SIG-M5 treated with dmso at 0.1 percent for 504 hours (cell line): ENCODE data around the gene LCN15.
"Not testable (repeated sequence)": the region's sequence is repeated elsewhere in the genome, so short reads cannot be mapped to it uniquely, and the experiment has no call there.

Experiments
- DNase-seq: peaks from one replicate; lab custom pipeline; 2025; ENCODE audit not compliant: unreplicated experiment; lab: John Stamatoyannopoulos, UW

Gene LCN15

GRCh38 chr9:136756134-136756438 is 8.2 kb downstream of the LCN15 start:
- DNase-seq = no peak

DNA sequence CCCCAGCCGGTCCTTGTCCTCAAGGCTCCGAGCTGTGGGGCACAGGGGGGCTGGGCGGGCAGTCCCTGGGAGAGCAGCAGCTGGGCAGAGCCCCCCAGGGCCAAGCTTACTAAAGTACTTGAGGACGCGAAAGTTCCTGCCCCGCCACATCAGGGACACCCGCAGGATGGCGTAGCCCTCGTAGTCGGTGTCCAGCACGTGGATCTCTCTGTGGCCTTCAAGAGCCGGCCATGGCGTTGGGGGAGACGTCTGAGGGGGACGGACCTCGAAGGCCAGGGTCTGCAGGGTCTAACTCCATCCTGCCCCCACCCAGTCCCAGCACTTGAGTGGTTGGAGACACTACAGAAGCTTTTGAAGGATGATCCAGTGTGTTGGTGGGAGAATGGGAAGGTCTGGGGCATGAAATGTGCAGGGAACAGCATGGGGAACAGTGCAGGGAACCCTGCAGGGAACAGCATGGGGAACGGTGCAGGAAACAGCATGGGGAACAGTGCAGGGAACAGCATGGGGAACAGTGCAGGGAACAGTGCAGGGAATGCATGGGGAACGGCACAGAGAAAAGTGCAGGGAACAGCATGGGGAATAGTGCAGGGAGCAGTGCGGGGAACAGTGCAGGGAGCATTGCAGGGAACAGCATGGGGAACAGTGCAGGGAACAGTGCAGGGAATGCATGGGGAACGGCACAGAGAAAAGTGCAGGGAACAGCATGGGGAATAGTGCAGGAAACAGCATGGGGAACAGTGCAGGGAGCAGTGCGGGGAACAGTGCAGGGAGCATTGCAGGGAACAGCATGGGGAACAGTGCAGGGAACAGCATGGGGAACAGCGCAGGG is 8.8 kb downstream of the LCN15 start:
- DNase-seq = not testable (repeated sequence)

DNA sequence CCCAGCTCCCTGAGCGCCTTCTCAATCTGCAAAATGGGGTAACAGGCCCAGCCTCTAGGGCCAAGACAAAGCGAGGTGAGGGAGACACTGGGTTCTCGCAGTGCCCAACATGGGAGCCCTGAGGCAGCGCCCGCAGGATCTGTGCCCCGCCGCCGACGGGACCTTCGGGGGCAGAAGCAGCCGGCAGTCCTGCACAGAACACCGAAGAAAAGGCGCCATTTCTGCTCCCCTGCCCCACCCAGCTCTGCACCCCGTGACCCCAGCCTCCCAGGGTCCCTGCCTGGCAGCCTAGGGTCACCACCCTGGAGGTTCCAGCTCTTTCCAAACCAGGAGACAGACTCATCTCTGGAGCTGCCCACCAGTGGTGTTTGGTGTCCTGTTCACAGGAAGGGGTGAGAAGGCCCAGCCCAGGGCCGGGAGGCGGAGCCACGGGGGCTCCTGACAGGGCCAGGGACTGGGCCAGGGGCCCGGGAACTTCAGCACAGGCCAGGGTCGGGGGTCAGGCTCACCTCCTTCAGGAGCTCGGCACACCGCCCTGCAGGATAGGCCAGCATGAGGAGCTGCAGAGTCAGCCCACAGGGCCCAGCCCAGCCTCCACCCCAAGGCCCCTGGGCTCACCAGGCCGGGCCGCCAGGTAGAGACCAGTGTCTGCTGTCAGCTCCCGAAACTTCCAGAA is 9.6 kb downstream of the LCN15 start:
- no peak for DNase-seq

GRCh38 chr9:136754059-136754572 is 10.2 kb downstream of the LCN15 start:
- DNase-seq = no peak

- no peak for DNase-seq
Observed at GRCh38 chr9:136753371-136754058, 10.8 kb downstream of the LCN15 start.

- DNase-seq = no peak
Observed at GRCh38 chr9:136751814-136752213, 12.5 kb downstream of the LCN15 start.

- no peak for DNase-seq
Observed at GRCh38 chr9:136751244-136751643, 13.1 kb downstream of the LCN15 start.

- DNase-seq = no peak
Observed at GRCh38 chr9:136750526-136750925, 13.8 kb downstream of the LCN15 start.

DNA sequence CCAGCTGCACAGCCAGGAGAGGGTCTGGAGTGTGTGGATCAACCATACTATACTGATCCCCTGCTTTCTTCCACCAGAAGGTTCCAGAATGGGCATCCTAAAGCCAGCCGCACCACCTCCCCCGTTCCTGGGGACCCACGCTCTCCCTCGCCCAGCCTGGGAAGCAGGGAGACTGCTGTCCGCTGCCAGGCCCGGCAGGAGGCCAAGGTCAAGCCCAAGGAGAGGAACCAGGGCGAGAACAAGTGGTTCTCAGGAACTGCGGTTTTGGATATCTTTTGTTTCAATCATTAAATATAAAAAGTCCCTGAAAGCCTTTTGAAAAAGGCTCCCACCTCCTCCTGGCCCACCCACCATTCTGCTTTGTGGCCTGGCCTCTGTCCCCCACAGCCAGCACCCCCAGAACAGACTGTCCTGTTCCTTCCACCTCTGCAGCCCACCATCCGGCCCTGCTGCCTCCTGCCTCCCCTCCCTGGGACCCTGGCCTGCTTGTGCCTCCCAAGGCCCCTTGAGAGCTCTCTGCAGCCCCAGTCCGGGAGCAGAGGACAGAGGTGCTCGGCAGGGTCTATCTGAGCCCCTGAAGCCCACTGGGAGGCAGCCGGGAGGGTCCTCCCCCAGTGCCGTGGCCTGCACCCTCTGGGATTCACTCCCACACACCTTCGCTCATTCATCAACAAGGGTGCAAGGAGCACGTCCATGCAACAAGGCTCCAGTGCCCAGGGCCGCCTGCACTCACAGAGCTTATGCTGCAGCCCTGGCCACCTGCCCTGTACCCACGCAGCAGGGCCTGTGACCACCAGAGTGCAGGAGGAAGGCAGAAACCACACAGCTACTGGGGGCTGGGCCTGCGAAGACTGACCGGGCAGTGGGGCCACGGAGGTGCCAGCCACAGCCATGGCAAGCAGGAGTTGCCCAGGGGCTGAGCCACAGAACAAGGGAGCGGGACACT is 15.4 kb downstream of the LCN15 start:
- DNase-seq = no peak

GRCh38 chr9:136748201-136748600 is 16.1 kb downstream of the LCN15 start, which contains the start of gene LCN6:
TSS of gene LCN6 (minus strand) at chr9:136748525. CDS start at chr9:136748483, 42 bp downstream.
- DNase-seq = no peak

GRCh38 chr9:136747161-136748060 is 16.9 kb downstream of the LCN15 start:
- DNase-seq = no peak

- DNase-seq = no peak
Observed at GRCh38 chr9:136746621-136747020, 17.7 kb downstream of the LCN15 start.

- DNase-seq = no peak
Observed at GRCh38 chr9:136746155-136746490, 18.2 kb downstream of the LCN15 start.

GRCh38 chr9:136745389-136746154 is 18.7 kb downstream of the LCN15 start:
- no peak for DNase-seq

DNA sequence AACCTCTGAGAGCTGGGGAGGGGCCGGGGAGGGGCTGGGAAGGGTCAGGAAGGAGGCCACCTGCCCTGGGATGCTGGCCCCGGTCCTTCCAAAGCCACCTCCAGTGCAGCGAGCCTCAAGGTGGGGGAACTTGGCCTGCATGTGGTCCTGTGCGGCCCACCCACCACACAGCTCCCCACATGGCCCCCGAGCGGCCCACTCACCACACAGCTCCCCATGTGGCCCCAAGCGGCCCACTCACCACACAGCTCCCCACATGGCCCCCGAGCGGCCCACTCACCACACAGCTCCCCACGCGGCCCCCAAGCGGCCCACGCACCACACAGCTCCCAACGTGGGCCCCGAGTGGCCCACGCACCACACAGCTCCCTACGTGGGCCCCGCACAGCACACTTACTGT is 19.5 kb downstream of the LCN15 start:
- no peak for DNase-seq

DNA sequence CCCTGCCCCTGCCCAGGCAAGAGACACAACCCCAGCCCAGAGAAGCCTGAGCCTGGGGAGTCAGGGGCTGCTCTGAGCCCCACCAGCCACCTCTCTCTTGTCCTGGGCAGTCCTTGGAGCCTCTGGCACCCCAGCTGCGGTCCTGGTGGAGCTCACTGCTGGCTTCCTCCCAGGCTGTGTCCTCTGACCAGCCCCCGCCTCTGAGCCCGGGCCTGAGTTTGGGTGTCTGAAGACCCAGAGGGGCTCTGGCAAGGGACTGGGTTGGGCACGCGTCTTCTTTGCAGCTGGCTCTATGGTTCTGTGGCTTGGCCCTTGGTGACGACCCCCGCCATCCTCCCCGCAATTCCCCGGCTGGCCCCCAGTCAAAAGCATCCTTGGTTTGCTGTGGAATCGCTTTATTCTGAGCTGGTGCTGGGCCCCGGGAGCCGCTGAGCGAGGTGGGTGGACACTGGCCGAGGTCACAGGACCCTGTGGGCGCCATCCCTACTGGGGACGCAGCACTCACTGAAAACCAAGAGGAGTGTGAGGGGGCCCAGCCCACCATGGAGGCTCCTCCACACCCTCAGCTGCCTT is 20.6 kb downstream of the LCN15 start:
- no peak for DNase-seq

- DNase-seq = no peak
Observed at GRCh38 chr9:136742591-136743391, 21.5 kb downstream of the LCN15 start, which contains the start of gene LCN10. TSS of gene LCN10 (minus strand) at chr9:136742940. CDS start at chr9:136742903, 37 bp downstream.
